Chondrocyte (in vitro differentiated cells): Measurements from ENCODE around the gene GPC6. TPM values are rescaled to one million over a fixed set of nuclear protein-coding genes. Genes with fewer than 3 reads are reported as not detected.

Source experiments
- DNase-seq: peaks from one replicate; pipeline ENCODE4 v3.0.0; 2021; ENCODE audit warnings: mixed read lengths, low spot score
- H3K27ac Mint-ChIP-seq: one replicate; pipeline ENCODE4 v1.8.0; 2021; ENCODE audit warnings: mild to moderate bottlenecking, moderate library complexity, mixed read lengths; ENCODE audit not compliant: unreplicated experiment
- H3K27me3 Mint-ChIP-seq: 2 replicates; pipeline ENCODE4 v1.8.0; 2021; ENCODE audit warnings: low read depth, mixed read lengths
- H3K36me3 Mint-ChIP-seq: 2 replicates; pipeline ENCODE4 v1.8.0; 2021; ENCODE audit warnings: low read depth, mixed read lengths
- H3K4me1 Mint-ChIP-seq: 2 replicates; pipeline ENCODE4 v1.8.0; 2021; ENCODE audit warnings: low read depth, mild to moderate bottlenecking, mixed read lengths
- H3K4me3 Mint-ChIP-seq: one replicate; pipeline ENCODE4 v1.8.0; 2021; ENCODE audit warnings: mild to moderate bottlenecking, moderate library complexity, mixed read lengths; ENCODE audit not compliant: unreplicated experiment
- H3K9me3 Mint-ChIP-seq: 2 replicates; pipeline ENCODE4 v1.8.0; 2021; ENCODE audit warnings: low read depth, mixed read lengths
- total RNA-seq: library from RNA; stranded (reverse); gene quantifications from 3 replicates; pipeline ENCODE4 v1.2.1, GENCODE V29; 2021
- TF ChIP-seq, protein P1 (sequence below): fragments of 200-600 bp; sonication (generic); IDR thresholded peaks from 2 replicates; pipeline ENCODE4 v1.5.0; 2021; ENCODE audit warnings: antibody characterized with exemption, mild to moderate bottlenecking, moderate library complexity

GPC6 gene
- total RNA-seq, 1 donor from 2014 or later, result 76.1 TPM

DNA sequence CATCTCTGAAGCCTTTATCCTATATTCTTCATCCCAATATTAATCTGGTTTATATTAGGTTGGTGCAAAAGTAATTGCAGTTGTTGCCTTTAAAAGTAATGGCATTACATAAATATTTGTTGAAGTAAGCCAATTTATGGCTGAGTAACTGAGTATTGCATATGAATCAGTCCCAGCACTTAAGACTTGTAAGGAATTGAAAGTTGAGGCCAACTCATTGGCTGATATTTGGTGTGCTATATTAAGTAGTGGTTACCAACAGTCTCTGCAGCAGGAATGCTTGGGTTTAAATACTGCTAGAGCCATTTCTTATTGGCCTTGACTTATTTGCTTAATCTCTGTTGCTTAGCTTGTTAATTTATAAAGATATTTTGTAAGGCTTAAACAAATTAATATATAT, 460.7 kb downstream of the GPC6 start:
- Mint-ChIP-seq H3K27me3 (no peaks in the 10 kb centered on the region), H3K27ac (no peak overlapping the region), H3K9me3 (no peaks in the 10 kb centered on the region), H3K4me3 (no peak overlapping the region), H3K36me3 (no peaks in the 10 kb centered on the region), H3K4me1 (peaks cover 14% of the 10 kb centered on the region)
- DNase-seq, result no peak
- TF ChIP-seq, protein P1, sequence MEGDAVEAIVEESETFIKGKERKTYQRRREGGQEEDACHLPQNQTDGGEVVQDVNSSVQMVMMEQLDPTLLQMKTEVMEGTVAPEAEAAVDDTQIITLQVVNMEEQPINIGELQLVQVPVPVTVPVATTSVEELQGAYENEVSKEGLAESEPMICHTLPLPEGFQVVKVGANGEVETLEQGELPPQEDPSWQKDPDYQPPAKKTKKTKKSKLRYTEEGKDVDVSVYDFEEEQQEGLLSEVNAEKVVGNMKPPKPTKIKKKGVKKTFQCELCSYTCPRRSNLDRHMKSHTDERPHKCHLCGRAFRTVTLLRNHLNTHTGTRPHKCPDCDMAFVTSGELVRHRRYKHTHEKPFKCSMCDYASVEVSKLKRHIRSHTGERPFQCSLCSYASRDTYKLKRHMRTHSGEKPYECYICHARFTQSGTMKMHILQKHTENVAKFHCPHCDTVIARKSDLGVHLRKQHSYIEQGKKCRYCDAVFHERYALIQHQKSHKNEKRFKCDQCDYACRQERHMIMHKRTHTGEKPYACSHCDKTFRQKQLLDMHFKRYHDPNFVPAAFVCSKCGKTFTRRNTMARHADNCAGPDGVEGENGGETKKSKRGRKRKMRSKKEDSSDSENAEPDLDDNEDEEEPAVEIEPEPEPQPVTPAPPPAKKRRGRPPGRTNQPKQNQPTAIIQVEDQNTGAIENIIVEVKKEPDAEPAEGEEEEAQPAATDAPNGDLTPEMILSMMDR, result no peak

DNA sequence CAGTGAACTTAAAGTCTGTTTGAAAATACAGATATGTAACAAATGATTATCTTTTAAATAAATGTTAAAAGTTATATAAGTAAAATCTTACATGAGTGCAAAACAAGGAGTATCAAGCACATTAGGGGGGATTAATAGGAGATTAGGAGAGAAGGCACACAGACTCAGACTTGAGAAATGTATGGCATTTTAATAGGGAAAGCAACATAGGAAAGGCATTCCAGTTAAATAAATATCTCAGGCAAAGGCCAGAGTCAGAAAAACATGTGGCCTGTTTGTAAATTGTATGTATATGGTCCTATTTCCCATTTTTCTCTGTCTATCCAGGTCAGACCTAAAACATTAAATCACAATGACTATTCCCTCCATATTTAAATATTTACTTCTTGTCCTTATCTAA, 462.7 kb downstream of the GPC6 start:
- H3K27ac Mint-ChIP-seq, result no peak overlapping the region

DNA sequence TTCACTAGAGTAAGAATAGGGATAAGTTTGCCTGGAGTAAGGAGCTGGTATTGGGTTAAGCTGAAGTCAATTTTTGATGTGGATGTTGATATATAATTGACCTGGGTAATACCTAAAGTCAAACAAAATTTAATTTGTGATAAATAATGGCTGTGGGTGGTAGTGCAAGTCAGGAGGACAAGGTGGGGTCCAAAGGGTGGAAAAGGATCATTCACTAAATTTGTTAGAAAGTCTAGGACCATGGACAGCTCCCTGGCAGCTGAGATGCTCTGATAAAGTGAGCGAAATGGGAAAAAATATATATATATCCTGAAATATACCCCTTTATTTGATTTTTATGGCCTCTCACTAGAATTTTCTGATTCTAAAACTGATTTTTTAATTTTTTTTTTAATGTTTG, 463.5 kb downstream of the GPC6 start:
- no peak overlapping the region for H3K27ac Mint-ChIP-seq
- no peaks in the 10 kb centered on the region for H3K36me3 Mint-ChIP-seq
- peaks cover 14% of the 10 kb centered on the region for H3K4me1 Mint-ChIP-seq
- H3K4me3 Mint-ChIP-seq, result no peak overlapping the region
- no peaks in the 10 kb centered on the region for H3K27me3 Mint-ChIP-seq
- H3K9me3 Mint-ChIP-seq, result no peaks in the 10 kb centered on the region
- DNase-seq, result no peak
- TF ChIP-seq, protein P1, result no peak

More for the DNA sequence above, 462.7 kb downstream of the GPC6 start:
- TF ChIP-seq, protein P1, result no peak
- Mint-ChIP-seq H3K36me3 (no peaks in the 10 kb centered on the region), H3K27me3 (no peaks in the 10 kb centered on the region), H3K9me3 (no peaks in the 10 kb centered on the region), H3K4me1 (peaks cover 14% of the 10 kb centered on the region), H3K4me3 (no peak overlapping the region)
- no peak for DNase-seq

DNA sequence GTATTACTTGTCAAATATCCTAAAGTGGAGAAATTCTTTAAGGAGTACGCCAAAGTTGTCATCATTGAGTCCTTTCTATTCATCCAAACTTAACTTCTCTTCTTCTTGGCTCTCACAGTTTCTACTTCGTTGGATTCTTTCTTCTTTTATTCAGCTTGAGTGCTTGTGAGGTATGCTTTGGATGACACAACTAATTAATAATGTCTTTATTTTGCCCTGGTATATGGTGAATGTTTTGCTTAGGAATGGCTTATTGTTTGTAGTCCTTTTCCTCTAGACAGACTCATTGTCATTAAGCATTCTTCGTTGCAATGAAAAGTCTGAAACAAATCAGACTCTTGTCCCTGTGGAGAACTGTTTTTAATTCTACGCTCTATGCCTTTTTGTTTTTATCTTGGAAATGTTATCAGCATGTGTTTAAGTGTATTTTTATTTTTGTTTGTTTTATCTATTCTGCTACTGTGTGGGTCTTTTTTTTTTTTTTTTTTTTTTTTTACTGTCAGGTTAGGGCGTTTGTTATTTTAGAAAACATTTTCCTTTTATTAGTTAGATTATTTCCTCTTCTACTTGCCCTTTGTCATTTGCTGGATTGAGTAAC, 471.5 kb downstream of the GPC6 start:
- no peak overlapping the region for H3K27ac Mint-ChIP-seq
- no peak for DNase-seq
- peaks cover 5% of the 10 kb centered on the region for H3K36me3 Mint-ChIP-seq
- no peak overlapping the region for H3K4me3 Mint-ChIP-seq
- TF ChIP-seq, protein P1, result no peak
- H3K4me1 Mint-ChIP-seq, result peaks cover 19% of the 10 kb centered on the region
- H3K27me3 Mint-ChIP-seq, result no peaks in the 10 kb centered on the region
- H3K9me3 Mint-ChIP-seq, result peaks cover 9% of the 10 kb centered on the region

DNA sequence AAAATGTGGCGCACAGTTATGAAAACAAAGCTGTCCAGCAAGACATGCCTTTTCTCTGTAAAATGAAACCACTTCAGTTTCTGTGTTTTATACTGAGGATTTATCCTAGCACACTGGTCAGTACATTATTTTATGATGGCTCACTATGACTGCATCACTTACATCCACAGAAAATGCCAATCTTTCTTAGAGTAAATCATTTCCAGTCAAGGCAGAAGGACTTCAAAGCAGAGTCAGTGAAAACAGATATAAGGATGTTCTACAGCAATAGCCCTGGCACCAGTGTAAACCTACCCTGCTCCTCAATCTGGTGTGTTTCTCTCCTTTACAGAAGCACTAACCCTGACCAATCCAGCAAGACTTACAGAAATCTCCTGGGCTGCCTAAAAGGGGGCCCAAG, 473.5 kb downstream of the GPC6 start:
- Mint-ChIP-seq H3K27me3 (no peaks in the 10 kb centered on the region), H3K9me3 (peaks cover 9% of the 10 kb centered on the region), H3K36me3 (peaks cover 5% of the 10 kb centered on the region), H3K4me3 (no peak overlapping the region), H3K4me1 (peaks cover 19% of the 10 kb centered on the region), H3K27ac (peak overlapping the region; percentile 67)
- no peak for DNase-seq
- TF ChIP-seq, protein P1, result no peak
